WI38 (cell line): ENCODE results near the gene MTARC2.

Source experiments
- H3K4me3 ChIP-seq: 2 replicates; pipeline ENCODE4 v1.5.1; 2011; ENCODE audit warnings: low read depth, mild to moderate bottlenecking, control low read depth, low read length
- TF ChIP-seq, protein P1 (sequence below): IDR thresholded peaks from 2 replicates; pipeline ENCODE4 v1.5.1; 2012; ENCODE audit warnings: low read depth, mild to moderate bottlenecking, control low read depth, low read length

The MTARC2 gene

DNA sequence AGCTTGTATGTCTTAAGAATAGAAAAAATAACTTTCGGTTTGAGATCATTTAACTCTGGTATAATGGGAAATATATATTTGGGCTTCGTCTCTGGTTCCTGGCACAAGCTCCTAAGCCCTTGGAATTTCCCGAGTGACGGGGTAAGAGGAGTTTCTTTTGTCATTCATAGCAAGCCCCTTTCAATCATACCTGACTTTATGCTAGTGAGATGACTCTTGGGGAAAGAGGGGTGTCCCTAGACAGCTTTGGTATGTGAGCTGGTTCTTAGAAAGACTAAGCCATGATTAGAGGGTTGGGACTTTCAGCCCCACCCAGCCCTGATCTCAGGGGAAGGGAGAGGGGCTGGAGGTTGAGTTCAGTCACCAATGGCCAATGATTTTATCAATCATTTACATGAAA lies 24.7 kb downstream of the MTARC2 start:
- H3K4me3 ChIP-seq: no peak overlapping the region
- TF ChIP-seq, protein P1, sequence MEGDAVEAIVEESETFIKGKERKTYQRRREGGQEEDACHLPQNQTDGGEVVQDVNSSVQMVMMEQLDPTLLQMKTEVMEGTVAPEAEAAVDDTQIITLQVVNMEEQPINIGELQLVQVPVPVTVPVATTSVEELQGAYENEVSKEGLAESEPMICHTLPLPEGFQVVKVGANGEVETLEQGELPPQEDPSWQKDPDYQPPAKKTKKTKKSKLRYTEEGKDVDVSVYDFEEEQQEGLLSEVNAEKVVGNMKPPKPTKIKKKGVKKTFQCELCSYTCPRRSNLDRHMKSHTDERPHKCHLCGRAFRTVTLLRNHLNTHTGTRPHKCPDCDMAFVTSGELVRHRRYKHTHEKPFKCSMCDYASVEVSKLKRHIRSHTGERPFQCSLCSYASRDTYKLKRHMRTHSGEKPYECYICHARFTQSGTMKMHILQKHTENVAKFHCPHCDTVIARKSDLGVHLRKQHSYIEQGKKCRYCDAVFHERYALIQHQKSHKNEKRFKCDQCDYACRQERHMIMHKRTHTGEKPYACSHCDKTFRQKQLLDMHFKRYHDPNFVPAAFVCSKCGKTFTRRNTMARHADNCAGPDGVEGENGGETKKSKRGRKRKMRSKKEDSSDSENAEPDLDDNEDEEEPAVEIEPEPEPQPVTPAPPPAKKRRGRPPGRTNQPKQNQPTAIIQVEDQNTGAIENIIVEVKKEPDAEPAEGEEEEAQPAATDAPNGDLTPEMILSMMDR: no peak

- H3K4me3 ChIP-seq: no peak overlapping the region
Observed at GRCh38 chr1:220775240-220775853, 27.2 kb downstream of the MTARC2 start.

DNA sequence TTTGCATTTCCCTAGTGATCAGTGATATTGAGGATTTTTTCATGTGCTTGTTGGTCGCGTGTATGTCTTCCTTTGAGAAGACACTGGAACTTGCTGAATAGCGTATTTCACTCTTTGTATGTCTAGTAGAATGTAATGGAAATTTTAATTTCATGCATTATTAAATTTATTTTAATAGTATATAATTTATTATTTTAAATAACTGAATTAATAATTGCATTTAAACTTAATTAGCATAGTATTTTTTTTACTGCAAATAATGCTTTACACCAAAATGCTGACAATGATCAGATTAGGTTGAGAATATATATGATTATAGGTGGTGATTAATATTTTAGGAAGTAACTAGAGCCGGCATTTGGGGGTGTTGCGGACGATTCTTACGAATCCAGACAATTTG lies 28.1 kb downstream of the MTARC2 start:
- no peak overlapping the region for H3K4me3 ChIP-seq
- TF ChIP-seq, protein P1: no peak

More at GRCh38 chr1:220775240-220775853, 27.2 kb downstream of the MTARC2 start:
- TF ChIP-seq, protein P1: peak; percentile 78

DNA sequence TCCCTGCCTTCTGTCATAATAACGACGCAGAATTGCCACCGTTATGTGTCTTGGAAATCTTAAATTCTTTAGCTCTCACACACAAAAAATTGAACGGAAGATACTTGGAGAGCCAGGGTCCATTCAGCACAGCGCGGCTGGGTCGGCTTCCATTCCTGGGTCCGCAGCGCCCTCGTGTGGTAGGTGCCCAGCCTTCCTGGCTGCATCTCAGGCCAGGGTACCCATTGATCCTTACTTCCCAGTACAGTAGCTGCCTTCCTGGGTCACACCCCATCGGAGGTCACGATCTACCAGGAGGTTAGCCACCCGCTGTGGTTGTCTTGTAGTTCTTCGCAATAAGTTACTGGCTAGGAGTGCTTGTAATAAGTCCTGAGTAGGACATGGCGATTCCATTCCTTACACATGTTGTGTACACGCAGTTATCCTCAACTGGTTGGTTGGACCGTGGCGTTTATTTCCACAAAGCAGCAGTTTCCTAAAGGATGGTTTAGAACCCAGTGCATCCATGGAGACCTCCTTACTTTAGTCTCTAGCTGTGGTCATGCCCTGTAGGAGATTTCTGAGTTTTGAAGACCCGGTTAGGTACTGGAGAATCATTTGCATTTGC lies 28.7 kb downstream of the MTARC2 start:
- TF ChIP-seq, protein P1: peak; percentile 93
- H3K4me3 ChIP-seq: no peak overlapping the region

DNA sequence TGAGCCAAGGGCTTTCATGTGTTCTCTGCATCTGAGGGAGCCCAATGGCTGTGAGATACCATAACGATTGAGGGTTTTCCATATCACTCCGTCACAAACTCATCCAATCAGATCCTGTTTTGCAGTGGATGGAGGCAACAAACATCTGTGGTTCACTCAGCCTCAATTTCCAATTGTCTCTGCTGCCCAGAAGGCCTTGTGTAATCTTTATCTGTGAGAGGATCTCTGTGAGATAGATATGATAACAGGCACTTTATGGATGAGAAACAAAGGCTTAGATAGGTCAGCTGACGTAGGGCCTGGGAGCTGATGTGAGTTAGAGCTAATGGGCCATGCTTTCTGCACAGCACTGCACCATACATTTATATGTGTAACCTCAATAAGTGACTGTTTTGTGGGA lies 35.3 kb downstream of the MTARC2 start:
- TF ChIP-seq, protein P1: no peak
- H3K4me3 ChIP-seq: no peak overlapping the region

GRCh38 chr1:220784751-220785150 lies 36.6 kb downstream of the MTARC2 start:
- no peak overlapping the region for H3K4me3 ChIP-seq
- TF ChIP-seq, protein P1: no peak
